ENCODE results near the gene CABLES1. TPM values are rescaled to one million over a fixed set of nuclear protein-coding genes. Genes with fewer than 3 reads are reported as not detected.
A peak's percentile ranks its signal among the peaks of the same experiment; 100 is the strongest.
"Not testable (repeated sequence)": the region's sequence is repeated elsewhere in the genome, so short reads cannot be mapped to it uniquely, and the experiment has no call there.

The CABLES1 gene
- total RNA-seq, 4 donors from 2014 or later: 1.5 to 11.9 (median 6.1) TPM

DNA sequence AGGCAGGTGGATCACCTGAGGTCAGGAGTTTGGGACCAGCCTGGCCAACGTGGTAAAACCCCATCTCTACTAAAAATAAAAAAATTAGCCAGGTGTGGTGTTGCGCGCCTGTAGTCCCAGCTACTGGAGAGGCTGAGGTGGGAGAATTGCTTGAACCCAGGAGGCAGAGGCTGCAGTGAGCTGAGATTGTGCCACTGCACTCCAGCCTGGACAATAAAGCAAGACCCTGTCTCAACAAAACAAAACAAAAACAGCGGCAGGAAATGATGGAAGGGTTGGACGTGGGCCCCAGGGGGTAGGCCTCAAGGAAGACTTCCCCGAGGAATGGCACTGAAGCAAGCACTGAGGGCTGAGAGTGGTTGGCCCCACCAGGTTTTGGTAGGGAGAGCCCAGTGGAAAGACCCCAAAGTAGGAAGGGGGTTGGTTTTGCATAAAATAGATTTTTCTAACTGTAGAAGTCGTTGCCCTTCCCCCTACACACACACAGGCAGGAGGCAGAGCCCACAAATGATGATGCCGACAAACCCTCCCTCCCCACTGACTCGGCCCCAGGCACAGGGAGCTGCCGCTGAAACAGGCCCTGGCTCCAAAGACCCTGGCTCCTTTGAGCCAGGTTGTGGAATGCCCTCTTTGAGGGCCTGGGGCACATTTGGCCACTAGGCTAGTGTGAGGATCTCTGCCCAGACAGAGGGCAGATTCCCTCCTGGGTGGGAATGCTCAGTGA is 104.8 kb downstream of the CABLES1 start:
- no peak for TF ChIP-seq POLR2AphosphoS5 (IDR thresholded peaks at IDR 0.05)
- TF ChIP-seq, protein P1, sequence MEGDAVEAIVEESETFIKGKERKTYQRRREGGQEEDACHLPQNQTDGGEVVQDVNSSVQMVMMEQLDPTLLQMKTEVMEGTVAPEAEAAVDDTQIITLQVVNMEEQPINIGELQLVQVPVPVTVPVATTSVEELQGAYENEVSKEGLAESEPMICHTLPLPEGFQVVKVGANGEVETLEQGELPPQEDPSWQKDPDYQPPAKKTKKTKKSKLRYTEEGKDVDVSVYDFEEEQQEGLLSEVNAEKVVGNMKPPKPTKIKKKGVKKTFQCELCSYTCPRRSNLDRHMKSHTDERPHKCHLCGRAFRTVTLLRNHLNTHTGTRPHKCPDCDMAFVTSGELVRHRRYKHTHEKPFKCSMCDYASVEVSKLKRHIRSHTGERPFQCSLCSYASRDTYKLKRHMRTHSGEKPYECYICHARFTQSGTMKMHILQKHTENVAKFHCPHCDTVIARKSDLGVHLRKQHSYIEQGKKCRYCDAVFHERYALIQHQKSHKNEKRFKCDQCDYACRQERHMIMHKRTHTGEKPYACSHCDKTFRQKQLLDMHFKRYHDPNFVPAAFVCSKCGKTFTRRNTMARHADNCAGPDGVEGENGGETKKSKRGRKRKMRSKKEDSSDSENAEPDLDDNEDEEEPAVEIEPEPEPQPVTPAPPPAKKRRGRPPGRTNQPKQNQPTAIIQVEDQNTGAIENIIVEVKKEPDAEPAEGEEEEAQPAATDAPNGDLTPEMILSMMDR (IDR thresholded peaks at IDR 0.05): no peak
- TF ChIP-seq EP300 (IDR thresholded peaks at IDR 0.05; ENCODE audit: low read depth): no peak
- no peak for TF ChIP-seq POLR2A (IDR thresholded peaks at IDR 0.05)
- in situ Hi-C loops (cut with MboI; ENCODE audit: low pct_ligation_motif_present in 1 of 4, low pct_unique_long_range_greater_than_20kb in 1 of 4, low sequenced_read_pairs in 3 of 4): no loop called here
- WGBS, 2 donors (ENCODE audit: low coverage in 1 of 2): 90 to 97% methylated on average over 6 to 10 of the region's 10 CpGs
- Histone ChIP-seq H3K27me3 (no peaks in the 10 kb centered on the region), H3K4me3 (no peak overlapping the region), H3K4me1 (peaks cover 9 to 19% (median 12%) of the 10 kb centered on the region in 4 donors), H3K9me3 (no peaks in the 10 kb centered on the region), H3K27ac (no peak overlapping the region), H3K36me3 (no peaks in the 10 kb centered on the region)
- intact Hi-C loops (cut with DNase I; ENCODE audit: low total_unique reads): no loop called here
- no peak for DNase-seq

DNA sequence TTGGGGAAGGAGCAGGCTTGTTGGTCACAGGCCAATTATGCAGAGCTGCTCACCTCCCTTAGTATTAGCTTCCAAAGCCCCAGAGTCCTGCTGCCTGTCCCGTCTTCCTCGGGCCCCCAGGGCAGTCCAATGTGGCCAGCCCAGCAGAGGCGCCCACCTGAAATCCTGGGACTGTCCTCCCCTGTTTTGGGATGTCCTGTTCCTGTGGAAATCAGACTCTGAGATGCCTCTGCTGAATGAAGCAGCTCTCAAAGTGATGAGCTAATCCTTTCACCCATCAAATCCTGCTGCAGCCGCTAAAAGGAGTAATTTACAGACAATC is 105.3 kb downstream of the CABLES1 start:
- Histone ChIP-seq H3K4me1 (peaks cover 9 to 19% (median 12%) of the 10 kb centered on the region in 4 donors), H3K27me3 (no peaks in the 10 kb centered on the region), H3K36me3 (no peaks in the 10 kb centered on the region), H3K4me3 (no peak overlapping the region), H3K27ac (no peak overlapping the region), H3K9me3 (no peaks in the 10 kb centered on the region)
- in situ Hi-C loops (cut with MboI; ENCODE audit: low pct_ligation_motif_present in 1 of 4, low pct_unique_long_range_greater_than_20kb in 1 of 4, low sequenced_read_pairs in 3 of 4) (no loop called here), intact Hi-C loops (cut with DNase I; ENCODE audit: low total_unique reads) (no loop called here)
- DNase-seq: no peak
- no peak for TF ChIP-seq POLR2AphosphoS5 (IDR thresholded peaks at IDR 0.05)
- TF ChIP-seq, protein P1 (IDR thresholded peaks at IDR 0.05): no peak
- no peak for TF ChIP-seq EP300 (IDR thresholded peaks at IDR 0.05; ENCODE audit: low read depth)
- no peak for TF ChIP-seq POLR2A (IDR thresholded peaks at IDR 0.05)
- WGBS, 2 donors (ENCODE audit: low coverage in 1 of 2): 96% methylated on average over 4 of the region's 4 CpGs; no CpG with 5 or more reads in 1 of the 2 donors

DNA sequence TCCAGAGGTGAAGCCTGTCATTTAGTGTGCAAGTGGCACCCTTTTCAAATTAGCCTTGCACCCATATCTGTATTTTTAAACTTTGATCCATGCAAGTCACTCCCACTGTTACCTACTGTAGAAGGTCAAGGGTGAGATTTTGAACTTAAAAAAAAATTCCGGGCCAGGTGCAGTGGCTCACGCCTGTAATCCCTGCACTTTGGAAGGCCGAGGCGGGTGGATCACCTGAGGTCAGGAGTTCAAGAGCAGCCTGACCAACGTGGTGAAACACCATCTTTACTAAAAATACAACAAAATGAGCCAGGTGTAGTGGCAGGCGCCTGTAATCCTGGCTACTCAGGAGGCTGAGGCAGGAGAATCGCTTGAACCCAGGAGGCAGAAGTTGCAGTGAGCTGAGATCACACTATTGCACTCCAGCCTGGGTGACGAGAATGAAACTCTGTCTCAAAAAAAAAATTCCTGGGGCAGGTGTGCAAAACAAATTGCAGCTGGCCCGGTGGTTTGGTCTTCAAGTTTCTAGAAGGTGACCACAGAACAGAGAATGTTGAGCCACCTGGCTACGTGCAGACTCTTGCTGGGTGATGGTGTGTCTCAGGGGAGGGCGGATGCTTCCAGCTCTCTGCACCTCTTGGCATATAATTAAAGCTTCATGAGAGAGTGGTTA is 106.7 kb downstream of the CABLES1 start:
- H3K27me3 ChIP-seq; intact Hi-C loops (cut with DNase I; ENCODE audit: low total_unique reads); in situ Hi-C loops (cut with MboI; ENCODE audit: low pct_ligation_motif_present in 1 of 4, low pct_unique_long_range_greater_than_20kb in 1 of 4, low sequenced_read_pairs in 3 of 4); H3K4me3 ChIP-seq; H3K27ac ChIP-seq; H3K9me3 ChIP-seq; H3K36me3 ChIP-seq: not testable (repeated sequence)
- peak; percentile 62 for DNase-seq
- H3K4me1 ChIP-seq: peaks cover 9 to 19% (median 12%) of the 10 kb centered on the region in 4 donors
- 69 to 97% methylated on average over 5 to 11 of the region's 11 CpGs for WGBS, 2 donors (ENCODE audit: low coverage in 1 of 2)
- peak in 1 of 3 donors; percentile 14 for TF ChIP-seq POLR2AphosphoS5 (IDR thresholded peaks at IDR 0.05)

DNA sequence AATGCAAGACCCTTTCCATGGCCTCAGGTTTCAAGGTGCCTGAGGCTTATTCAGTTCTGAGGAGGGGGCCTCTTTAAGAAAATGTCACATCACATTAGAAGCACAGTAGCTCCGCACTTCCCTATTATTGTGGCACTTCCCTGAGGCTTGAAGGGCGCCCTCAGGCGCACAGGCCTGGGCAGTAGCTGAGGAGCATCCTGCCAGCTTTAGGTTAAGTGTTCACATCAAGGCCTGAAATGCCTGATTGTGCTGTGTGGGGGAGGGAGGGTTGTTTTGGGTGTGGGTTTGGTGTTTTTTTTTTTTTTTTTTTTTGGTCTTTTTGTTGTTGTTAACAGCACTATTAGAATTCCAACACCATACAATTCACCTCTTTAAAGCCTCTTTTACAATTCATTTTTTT is 107.9 kb downstream of the CABLES1 start:
- intact Hi-C loops (cut with DNase I; ENCODE audit: low total_unique reads) (no loop called here), in situ Hi-C loops (cut with MboI; ENCODE audit: low pct_ligation_motif_present in 1 of 4, low pct_unique_long_range_greater_than_20kb in 1 of 4, low sequenced_read_pairs in 3 of 4) (no loop called here)
- H3K4me1 ChIP-seq: peaks cover 3 to 8% (median 4%) of the 10 kb centered on the region in 4 donors
- H3K27me3 ChIP-seq: no peaks in the 10 kb centered on the region
- no peaks in the 10 kb centered on the region for H3K9me3 ChIP-seq
- no peak for DNase-seq
- H3K27ac ChIP-seq: no peak overlapping the region
- H3K4me3 ChIP-seq: no peak overlapping the region
- H3K36me3 ChIP-seq: no peaks in the 10 kb centered on the region
- 78% methylated on average over 3 of the region's 3 CpGs; no CpG with 5 or more reads in 1 of the 2 donors for WGBS, 2 donors (ENCODE audit: low coverage in 1 of 2)
- no peak for TF ChIP-seq POLR2AphosphoS5 (IDR thresholded peaks at IDR 0.05)
- TF ChIP-seq, protein P1 (IDR thresholded peaks at IDR 0.05): no peak
- no peak for TF ChIP-seq EP300 (IDR thresholded peaks at IDR 0.05; ENCODE audit: low read depth)
- TF ChIP-seq POLR2A (IDR thresholded peaks at IDR 0.05): no peak

All from transverse colon (tissue), 4 donors.